ENCODE data around the gene LHX3.
"Not testable (repeated sequence)": the region's sequence is repeated elsewhere in the genome, so short reads cannot be mapped to it uniquely, and the experiment has no call there.

The LHX3 gene

DNA sequence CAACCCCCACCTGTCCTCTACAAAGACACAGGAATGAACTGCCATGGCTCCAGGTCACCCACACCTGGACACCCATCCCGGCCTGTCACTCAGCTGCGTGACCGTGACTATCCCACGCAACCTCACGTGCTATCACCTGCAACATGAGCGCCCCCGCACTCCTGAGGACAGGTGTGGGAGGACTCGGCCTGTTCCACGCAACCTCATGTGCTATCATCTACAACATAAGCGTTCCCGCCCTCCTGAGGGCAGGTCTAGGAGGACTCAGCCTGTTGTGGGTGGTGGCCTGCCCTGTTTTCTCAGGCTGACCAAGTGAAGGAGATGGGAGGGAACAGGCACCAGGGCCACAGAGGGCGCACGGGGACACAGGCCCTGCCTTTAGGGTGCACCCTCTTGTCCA lies 36.6 kb upstream of the LHX3 start:
- no peak for TF ChIP-seq CTCF (IDR thresholded peaks at IDR 0.05; ENCODE audit: low read depth, low read length)
- no peak overlapping the region for H3K4me3 ChIP-seq (ENCODE audit: low read depth, low read length)
- DNase-seq (ENCODE audit: low read depth, low spot score) = no peak
- in situ Hi-C loops (cut with HindIII; ENCODE audit: low sequenced_read_pairs) = no loop called here

- TF ChIP-seq CTCF (IDR thresholded peaks at IDR 0.05; ENCODE audit: low read depth, low read length) = no peak
- in situ Hi-C loops (cut with HindIII; ENCODE audit: low sequenced_read_pairs) = no loop called here
- DNase-seq (ENCODE audit: low read depth, low spot score) = no peak
- no peak overlapping the region for H3K4me3 ChIP-seq (ENCODE audit: low read depth, low read length)
Measured at GRCh38 chr9:136240941-136241340, 36.0 kb upstream of the LHX3 start.

DNA sequence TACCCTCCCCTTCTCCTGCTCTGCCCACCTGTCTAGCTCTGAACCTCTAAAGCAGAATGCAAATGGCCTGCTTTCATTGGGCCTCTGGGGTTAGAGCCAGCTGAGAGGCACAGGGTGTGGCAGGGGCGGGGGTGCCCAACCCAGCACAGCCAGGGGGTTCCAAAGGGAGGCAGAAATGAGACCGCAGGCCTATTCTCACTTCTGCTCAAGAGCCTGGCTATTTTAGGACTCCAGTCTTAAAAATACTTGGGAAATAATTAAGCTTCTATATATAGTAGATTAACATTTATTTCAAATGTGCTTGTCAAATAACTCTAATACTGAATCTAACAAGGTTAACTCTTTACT lies 35.0 kb upstream of the LHX3 start:
- no peak for DNase-seq (ENCODE audit: low read depth, low spot score)
- in situ Hi-C loops (cut with HindIII; ENCODE audit: low sequenced_read_pairs) = no loop called here
- no peak overlapping the region for H3K4me3 ChIP-seq (ENCODE audit: low read depth, low read length)
- TF ChIP-seq CTCF (IDR thresholded peaks at IDR 0.05; ENCODE audit: low read depth, low read length) = no peak

DNA sequence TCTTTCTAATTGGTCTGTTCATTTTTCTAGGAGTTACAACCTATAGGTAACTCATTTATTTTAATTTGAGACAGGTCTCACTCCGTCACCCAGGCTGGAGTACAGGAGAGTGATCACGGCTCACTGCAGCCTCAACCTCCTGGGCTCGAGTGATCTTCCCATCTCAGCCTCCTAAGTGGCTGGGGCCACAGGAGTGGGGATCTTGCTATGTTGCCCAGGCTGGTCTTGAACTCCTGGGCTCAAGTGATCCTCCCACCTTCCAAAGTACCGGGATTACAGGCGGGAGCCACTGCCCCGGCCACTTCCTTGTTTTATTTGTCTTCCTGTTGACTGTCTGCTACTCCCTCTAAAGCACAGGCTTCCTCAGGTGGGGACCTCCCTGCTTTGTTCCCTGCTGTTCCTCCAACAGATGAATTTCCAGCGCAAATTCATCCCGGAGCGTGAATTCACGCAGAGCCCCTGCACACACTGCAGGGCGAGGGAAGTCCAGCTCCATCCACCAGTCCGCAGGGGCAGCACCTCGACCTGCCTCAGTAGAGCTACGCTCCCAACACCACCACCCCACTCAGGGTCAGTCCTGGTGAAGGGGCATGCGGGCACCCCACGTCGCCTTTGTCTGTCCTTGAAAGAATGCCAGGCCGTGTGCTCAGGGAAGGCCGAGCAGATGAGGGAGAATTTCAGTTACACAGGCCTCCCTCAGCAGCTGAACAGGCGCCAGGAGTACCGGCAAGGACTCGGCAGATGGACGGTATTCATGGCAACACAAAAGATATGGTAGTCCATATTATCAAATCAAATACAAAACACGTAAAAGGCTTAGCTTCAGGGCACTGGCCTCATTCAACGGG lies 34.4 kb upstream of the LHX3 start:
- DNase-seq (ENCODE audit: low read depth, low spot score) = no peak
- no peak overlapping the region for H3K4me3 ChIP-seq (ENCODE audit: low read depth, low read length)
- in situ Hi-C loops (cut with HindIII; ENCODE audit: low sequenced_read_pairs) = no loop called here
- no peak for TF ChIP-seq CTCF (IDR thresholded peaks at IDR 0.05; ENCODE audit: low read depth, low read length)

GRCh38 chr9:136238342-136238732 lies 33.4 kb upstream of the LHX3 start:
- TF ChIP-seq CTCF (IDR thresholded peaks at IDR 0.05; ENCODE audit: low read depth, low read length) = no peak
- in situ Hi-C loops (cut with HindIII; ENCODE audit: low sequenced_read_pairs) = no loop called here
- no peak overlapping the region for H3K4me3 ChIP-seq (ENCODE audit: low read depth, low read length)
- no peak for DNase-seq (ENCODE audit: low read depth, low spot score)

DNA sequence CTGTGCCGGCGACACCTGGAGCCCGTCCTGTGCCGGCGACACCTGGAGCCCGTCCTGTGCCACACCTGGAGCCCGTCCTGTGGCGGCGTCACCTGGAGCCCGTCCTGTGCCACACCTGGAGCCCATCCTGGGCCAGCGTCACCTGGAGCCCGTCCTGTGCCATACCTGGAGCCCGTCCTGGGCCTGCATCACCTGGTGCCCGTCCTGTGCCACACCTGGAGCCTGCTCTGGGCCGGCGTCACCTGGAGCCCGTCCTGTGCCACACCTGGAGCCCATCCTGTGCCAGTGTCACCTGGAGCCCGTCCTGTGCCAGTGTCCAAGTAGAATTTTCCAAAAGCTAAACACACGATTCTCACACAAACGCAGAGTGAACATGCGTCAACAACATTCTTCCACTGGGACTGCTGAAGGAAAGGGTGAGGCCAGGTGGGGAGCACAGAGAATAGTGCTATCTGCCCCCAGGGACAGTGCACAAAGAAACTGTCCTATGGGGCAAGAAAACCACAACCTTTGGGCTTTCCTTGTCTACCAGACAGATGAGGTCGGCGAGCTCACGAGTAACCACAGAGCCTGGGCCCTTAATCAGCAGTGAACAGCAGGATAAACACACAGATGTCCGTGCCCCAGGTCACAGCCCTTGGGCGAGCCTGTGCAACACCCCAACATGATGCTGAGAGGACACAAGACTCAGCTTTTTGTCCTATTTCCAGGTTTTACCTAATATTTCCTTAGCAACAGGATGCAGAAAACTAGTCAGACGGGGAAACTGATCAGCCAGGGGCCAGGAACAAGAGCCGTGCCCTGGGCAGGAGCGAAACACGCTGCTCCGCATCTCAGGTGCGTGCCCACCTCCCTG lies 32.8 kb upstream of the LHX3 start:
- no peak overlapping the region for H3K4me3 ChIP-seq (ENCODE audit: low read depth, low read length)
- in situ Hi-C loops (cut with HindIII; ENCODE audit: low sequenced_read_pairs) = no loop called here
- DNase-seq (ENCODE audit: low read depth, low spot score) = no peak
- no peak for TF ChIP-seq CTCF (IDR thresholded peaks at IDR 0.05; ENCODE audit: low read depth, low read length)

- DNase-seq (ENCODE audit: low read depth, low spot score); H3K4me3 ChIP-seq (ENCODE audit: low read depth, low read length); in situ Hi-C loops (cut with HindIII; ENCODE audit: low sequenced_read_pairs): not testable (repeated sequence)
Measured at GRCh38 chr9:136236471-136237410, 31.8 kb upstream of the LHX3 start.
